HepG2 (cell line): Measurements from ENCODE around the gene ANTKMT. TPM values are rescaled to one million over a fixed set of nuclear protein-coding genes. Genes with fewer than 3 reads are reported as not detected.
A peak's percentile ranks its signal among the peaks of the same experiment; 100 is the strongest.

Source experiments
- IKZF1 ChIP-seq: fragments of 450-650 bp; IDR thresholded peaks from 2 replicates; pipeline ENCODE4 v1.7.1; 2016
- MED1 ChIP-seq: sonication (generic); formaldehyde crosslinking; IDR thresholded peaks from 2 replicates; pipeline ENCODE4 v1.4.0; 2020; ENCODE audit warnings: missing genetic modification reagents
- PHF20 ChIP-seq: sonication (generic); formaldehyde crosslinking; IDR thresholded peaks from 2 replicates; pipeline ENCODE4 v1.5.0; 2020; ENCODE audit warnings: mild to moderate bottlenecking, missing genetic modification reagents
- RBFOX2 ChIP-seq: fragments of 200-400 bp; formaldehyde crosslinking; IDR thresholded peaks from 2 replicates; pipeline ENCODE4 v1.6.1; 2017; ENCODE audit warnings: low read depth, mild to moderate bottlenecking, low read length
- SIX4 ChIP-seq: sonication (generic); formaldehyde crosslinking; IDR thresholded peaks from 2 replicates; pipeline ENCODE4 v1.4.0; 2020; ENCODE audit warnings: missing genetic modification reagents
- SRSF1 ChIP-seq: fragments of 200-400 bp; formaldehyde crosslinking; optimal IDR thresholded peaks from 2 replicates; pipeline ENCODE3; 2017; ENCODE audit warnings: mild to moderate bottlenecking, low read depth, low read length, moderate library complexity
- ZNF232 ChIP-seq: sonication (generic); formaldehyde crosslinking; IDR thresholded peaks from 2 replicates; pipeline ENCODE4 v1.4.0; 2020; ENCODE audit warnings: missing genetic modification reagents, borderline replicate concordance
- polyA plus RNA-seq, 8 experiments: library from polyadenylated mRNA; depleted of rRNA in 3 of 8; stranded (reverse) in 7 of 8; unstranded in 1 of 8; fragments of >200 nt; fragmentation: Illumina TruSeq in 4 of 8; extraction: Trizol in 4 of 8; gene quantifications; 2 replicates each; pipeline versions ENCODE4 v1.2.1 to v1.2.3, GENCODE V29; 2011 to 2016; ENCODE audit warnings: low read depth in 4 of 8, missing spikeins in 1 of 8, mixed read lengths in 1 of 8; ENCODE audit not compliant: insufficient read depth in 1 of 8
- total RNA-seq, 5 experiments: library from RNA; depleted of rRNA; stranded (reverse); fragments of >200 nt; fragmentation: Illumina TruSeq; extraction: Trizol; gene quantifications; 2 replicates each; pipeline ENCODE4 v1.2.3, GENCODE V29; 2016; ENCODE audit warnings: low read depth in 1 of 5
- TF ChIP-seq, protein P1 (sequence below), 2 experiments: sonication (generic) in 1 of 2; formaldehyde crosslinking in 1 of 2; IDR thresholded peaks; 2 replicates each; pipeline versions ENCODE4 v1.4.0 to v1.6.1; 2016 to 2020; ENCODE audit warnings: borderline replicate concordance in 1 of 2, low read depth in 1 of 2, mild to moderate bottlenecking in 1 of 2, missing genetic modification reagents in 1 of 2
- TF ChIP-seq, protein P2 (sequence below): sonication (generic); formaldehyde crosslinking; IDR thresholded peaks from 2 replicates; pipeline ENCODE4 v1.4.0; 2020; ENCODE audit warnings: missing genetic modification reagents
- TF ChIP-seq, protein P3 (sequence below): sonication (generic); formaldehyde crosslinking; IDR thresholded peaks from 2 replicates; pipeline ENCODE4 v1.5.0; 2020; ENCODE audit warnings: mild to moderate bottlenecking, missing genetic modification reagents, borderline replicate concordance
- TF ChIP-seq, protein P4 (sequence below): IDR thresholded peaks from 2 replicates; pipeline ENCODE4 v1.6.1; 2018; ENCODE audit warnings: missing genetic modification reagents, mild to moderate bottlenecking, missing compliant biosample characterization
- TF ChIP-seq, protein P5 (sequence below): IDR thresholded peaks from 2 replicates; pipeline ENCODE4 v1.6.1; 2016; ENCODE audit warnings: mild to moderate bottlenecking, missing biosample characterization, missing genetic modification reagents

ANTKMT gene
- total and polyA plus RNA-seq, 2 of the 13 experiments (the other 11 are each of a cell fraction or from before 2014, with no cell fraction given), result 7.5 to 47.8 TPM

DNA sequence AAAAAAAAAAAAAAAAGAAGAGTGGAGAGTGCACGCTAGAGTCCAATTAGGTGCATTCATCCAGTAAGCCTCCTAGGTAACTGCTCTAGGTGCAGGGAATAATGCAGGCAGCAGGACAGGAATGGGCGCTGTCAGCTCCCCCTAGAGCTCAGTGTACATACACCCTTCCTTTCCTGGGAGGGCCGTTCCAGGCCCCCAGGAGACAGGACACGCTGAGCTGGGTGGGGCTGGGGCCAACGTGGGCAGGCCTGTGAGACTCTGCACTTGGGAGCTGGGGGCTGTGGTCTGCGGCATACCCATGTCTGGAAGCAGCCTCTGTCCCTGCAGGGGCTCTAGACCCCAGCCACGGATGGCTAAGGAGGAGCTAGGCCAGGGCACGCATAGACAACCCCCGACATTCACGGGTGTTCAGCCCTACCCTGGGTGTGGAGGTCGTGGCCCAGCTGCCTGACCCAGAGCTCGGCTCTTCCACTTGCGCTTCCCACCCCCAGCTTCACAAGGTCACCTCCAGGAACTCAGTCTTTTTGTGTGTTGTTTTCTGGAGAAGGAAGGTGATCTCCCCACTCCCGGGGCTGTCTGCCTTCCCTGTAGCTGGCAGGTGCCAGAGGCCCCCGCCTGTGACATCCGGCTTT, 1.0 kb upstream of the ANTKMT start (continued):
- TF ChIP-seq ZNF232 (CRISPR knock-in tag) (no peak), RBFOX2 (no peak), MED1 (CRISPR knock-in tag) (0 out of 2 replicates have a peak, but pooled peaks have one; percentile 27), SRSF1 (no peak), IKZF1 (no peak), SIX4 (CRISPR knock-in tag) (no peak), PHF20 (no peak; the same call in 1 of the 2 replicates)
- TF ChIP-seq, protein P1, sequence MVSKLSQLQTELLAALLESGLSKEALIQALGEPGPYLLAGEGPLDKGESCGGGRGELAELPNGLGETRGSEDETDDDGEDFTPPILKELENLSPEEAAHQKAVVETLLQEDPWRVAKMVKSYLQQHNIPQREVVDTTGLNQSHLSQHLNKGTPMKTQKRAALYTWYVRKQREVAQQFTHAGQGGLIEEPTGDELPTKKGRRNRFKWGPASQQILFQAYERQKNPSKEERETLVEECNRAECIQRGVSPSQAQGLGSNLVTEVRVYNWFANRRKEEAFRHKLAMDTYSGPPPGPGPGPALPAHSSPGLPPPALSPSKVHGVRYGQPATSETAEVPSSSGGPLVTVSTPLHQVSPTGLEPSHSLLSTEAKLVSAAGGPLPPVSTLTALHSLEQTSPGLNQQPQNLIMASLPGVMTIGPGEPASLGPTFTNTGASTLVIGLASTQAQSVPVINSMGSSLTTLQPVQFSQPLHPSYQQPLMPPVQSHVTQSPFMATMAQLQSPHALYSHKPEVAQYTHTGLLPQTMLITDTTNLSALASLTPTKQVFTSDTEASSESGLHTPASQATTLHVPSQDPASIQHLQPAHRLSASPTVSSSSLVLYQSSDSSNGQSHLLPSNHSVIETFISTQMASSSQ (IDR thresholded peaks at IDR 0.05; ENCODE audit: low read depth), result no peak
- TF ChIP-seq, protein P1 (CRISPR knock-in tag; IDR thresholded peaks at IDR 0.05; ENCODE audit: borderline replicate concordance), result no peak
- TF ChIP-seq, protein P2, sequence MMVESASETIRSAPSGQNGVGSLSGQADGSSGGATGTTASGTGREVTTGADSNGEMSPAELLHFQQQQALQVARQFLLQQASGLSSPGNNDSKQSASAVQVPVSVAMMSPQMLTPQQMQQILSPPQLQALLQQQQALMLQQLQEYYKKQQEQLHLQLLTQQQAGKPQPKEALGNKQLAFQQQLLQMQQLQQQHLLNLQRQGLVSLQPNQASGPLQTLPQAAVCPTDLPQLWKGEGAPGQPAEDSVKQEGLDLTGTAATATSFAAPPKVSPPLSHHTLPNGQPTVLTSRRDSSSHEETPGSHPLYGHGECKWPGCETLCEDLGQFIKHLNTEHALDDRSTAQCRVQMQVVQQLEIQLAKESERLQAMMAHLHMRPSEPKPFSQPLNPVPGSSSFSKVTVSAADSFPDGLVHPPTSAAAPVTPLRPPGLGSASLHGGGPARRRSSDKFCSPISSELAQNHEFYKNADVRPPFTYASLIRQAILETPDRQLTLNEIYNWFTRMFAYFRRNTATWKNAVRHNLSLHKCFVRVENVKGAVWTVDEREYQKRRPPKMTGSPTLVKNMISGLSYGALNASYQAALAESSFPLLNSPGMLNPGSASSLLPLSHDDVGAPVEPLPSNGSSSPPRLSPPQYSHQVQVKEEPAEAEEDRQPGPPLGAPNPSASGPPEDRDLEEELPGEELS (CRISPR knock-in tag), result no peak
- TF ChIP-seq, protein P3, sequence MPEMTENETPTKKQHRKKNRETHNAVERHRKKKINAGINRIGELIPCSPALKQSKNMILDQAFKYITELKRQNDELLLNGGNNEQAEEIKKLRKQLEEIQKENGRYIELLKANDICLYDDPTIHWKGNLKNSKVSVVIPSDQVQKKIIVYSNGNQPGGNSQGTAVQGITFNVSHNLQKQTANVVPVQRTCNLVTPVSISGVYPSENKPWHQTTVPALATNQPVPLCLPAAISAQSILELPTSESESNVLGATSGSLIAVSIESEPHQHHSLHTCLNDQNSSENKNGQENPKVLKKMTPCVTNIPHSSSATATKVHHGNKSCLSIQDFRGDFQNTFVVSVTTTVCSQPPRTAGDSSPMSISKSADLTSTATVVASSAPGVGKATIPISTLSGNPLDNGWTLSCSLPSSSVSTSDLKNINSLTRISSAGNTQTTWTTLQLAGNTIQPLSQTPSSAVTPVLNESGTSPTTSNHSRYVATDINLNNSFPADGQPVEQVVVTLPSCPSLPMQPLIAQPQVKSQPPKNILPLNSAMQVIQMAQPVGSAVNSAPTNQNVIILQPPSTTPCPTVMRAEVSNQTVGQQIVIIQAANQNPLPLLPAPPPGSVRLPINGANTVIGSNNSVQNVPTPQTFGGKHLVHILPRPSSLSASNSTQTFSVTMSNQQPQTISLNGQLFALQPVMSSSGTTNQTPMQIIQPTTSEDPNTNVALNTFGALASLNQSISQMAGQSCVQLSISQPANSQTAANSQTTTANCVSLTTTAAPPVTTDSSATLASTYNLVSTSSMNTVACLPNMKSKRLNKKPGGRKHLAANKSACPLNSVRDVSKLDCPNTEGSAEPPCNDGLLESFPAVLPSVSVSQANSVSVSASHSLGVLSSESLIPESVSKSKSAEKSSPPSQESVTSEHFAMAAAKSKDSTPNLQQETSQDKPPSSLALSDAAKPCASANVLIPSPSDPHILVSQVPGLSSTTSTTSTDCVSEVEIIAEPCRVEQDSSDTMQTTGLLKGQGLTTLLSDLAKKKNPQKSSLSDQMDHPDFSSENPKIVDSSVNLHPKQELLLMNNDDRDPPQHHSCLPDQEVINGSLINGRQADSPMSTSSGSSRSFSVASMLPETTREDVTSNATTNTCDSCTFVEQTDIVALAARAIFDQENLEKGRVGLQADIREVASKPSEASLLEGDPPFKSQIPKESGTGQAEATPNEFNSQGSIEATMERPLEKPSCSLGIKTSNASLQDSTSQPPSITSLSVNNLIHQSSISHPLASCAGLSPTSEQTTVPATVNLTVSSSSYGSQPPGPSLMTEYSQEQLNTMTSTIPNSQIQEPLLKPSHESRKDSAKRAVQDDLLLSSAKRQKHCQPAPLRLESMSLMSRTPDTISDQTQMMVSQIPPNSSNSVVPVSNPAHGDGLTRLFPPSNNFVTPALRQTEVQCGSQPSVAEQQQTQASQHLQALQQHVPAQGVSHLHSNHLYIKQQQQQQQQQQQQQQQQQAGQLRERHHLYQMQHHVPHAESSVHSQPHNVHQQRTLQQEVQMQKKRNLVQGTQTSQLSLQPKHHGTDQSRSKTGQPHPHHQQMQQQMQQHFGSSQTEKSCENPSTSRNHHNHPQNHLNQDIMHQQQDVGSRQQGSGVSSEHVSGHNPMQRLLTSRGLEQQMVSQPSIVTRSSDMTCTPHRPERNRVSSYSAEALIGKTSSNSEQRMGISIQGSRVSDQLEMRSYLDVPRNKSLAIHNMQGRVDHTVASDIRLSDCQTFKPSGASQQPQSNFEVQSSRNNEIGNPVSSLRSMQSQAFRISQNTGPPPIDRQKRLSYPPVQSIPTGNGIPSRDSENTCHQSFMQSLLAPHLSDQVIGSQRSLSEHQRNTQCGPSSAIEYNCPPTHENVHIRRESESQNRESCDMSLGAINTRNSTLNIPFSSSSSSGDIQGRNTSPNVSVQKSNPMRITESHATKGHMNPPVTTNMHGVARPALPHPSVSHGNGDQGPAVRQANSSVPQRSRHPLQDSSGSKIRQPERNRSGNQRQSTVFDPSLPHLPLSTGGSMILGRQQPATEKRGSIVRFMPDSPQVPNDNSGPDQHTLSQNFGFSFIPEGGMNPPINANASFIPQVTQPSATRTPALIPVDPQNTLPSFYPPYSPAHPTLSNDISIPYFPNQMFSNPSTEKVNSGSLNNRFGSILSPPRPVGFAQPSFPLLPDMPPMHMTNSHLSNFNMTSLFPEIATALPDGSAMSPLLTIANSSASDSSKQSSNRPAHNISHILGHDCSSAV, result no peak
- TF ChIP-seq, protein P4, sequence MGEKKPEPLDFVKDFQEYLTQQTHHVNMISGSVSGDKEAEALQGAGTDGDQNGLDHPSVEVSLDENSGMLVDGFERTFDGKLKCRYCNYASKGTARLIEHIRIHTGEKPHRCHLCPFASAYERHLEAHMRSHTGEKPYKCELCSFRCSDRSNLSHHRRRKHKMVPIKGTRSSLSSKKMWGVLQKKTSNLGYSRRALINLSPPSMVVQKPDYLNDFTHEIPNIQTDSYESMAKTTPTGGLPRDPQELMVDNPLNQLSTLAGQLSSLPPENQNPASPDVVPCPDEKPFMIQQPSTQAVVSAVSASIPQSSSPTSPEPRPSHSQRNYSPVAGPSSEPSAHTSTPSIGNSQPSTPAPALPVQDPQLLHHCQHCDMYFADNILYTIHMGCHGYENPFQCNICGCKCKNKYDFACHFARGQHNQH (CRISPR knock-in tag), result 0 out of 2 replicates have a peak, but pooled peaks have one; percentile 2
- TF ChIP-seq, protein P5, sequence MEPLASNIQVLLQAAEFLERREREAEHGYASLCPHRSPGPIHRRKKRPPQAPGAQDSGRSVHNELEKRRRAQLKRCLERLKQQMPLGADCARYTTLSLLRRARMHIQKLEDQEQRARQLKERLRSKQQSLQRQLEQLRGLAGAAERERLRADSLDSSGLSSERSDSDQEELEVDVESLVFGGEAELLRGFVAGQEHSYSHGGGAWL (CRISPR knock-in tag), result no peak; the same call in 1 of the 2 replicates
